Smooth muscle cell (in vitro differentiated cells): ENCODE data around the gene RFLNA. TPM values are rescaled to one million over a fixed set of nuclear protein-coding genes. Genes with fewer than 3 reads are reported as not detected.
A peak's percentile ranks its signal among the peaks of the same experiment; 100 is the strongest.

Source experiments
- DNase-seq: peaks from one replicate; lab custom pipeline; 2025; ENCODE audit not compliant: unreplicated experiment; lab: John Stamatoyannopoulos, UW
- H2AFZ ChIP-seq: fragments of 200-600 bp; sonication (generic); 2 replicates; pipeline ENCODE4 v1.6.0; 2016; ENCODE audit warnings: antibody characterized with exemption, low read depth, mild to moderate bottlenecking
- H3F3A ChIP-seq: fragments of 200-600 bp; sonication (generic); 2 replicates; pipeline ENCODE4 v1.6.0; 2017; ENCODE audit warnings: antibody characterized with exemption, low read depth
- H3K27ac ChIP-seq: fragments of 200-600 bp; sonication (generic); 2 replicates; pipeline ENCODE4 v1.5.1; 2016; ENCODE audit warnings: low read depth, mild to moderate bottlenecking
- H3K27me3 ChIP-seq: fragments of 200-600 bp; sonication (generic); 2 replicates; pipeline ENCODE4 v1.6.1; 2016; ENCODE audit warnings: low read depth, mild to moderate bottlenecking
- H3K36me3 ChIP-seq: fragments of 200-600 bp; sonication (generic); 2 replicates; pipeline ENCODE4 v1.5.1; 2016; ENCODE audit warnings: low read depth
- H3K4me1 ChIP-seq: fragments of 200-600 bp; sonication (generic); 2 replicates; pipeline ENCODE4 v1.5.1; 2016; ENCODE audit warnings: low read depth
- H3K4me2 ChIP-seq: fragments of 200-600 bp; sonication (generic); 2 replicates; pipeline ENCODE4 v1.6.0; 2016; ENCODE audit warnings: mild to moderate bottlenecking
- H3K4me3 ChIP-seq: fragments of 200-600 bp; sonication (generic); 2 replicates; pipeline ENCODE4 v1.5.1; 2016; ENCODE audit warnings: mild to moderate bottlenecking
- H3K79me2 ChIP-seq: fragments of 200-600 bp; sonication (generic); 2 replicates; pipeline ENCODE4 v1.6.0; 2016; ENCODE audit warnings: low read depth, mild to moderate bottlenecking
- H3K9ac ChIP-seq: fragments of 200-600 bp; sonication (generic); 2 replicates; pipeline ENCODE4 v1.6.0; 2016; ENCODE audit warnings: low read depth
- H3K9me3 ChIP-seq: fragments of 200-600 bp; sonication (generic); replicated peaks from 2 replicates; pipeline ENCODE4 v1.5.1; 2016; ENCODE audit warnings: low read depth
- H4K20me1 ChIP-seq: fragments of 200-600 bp; sonication (generic); 2 replicates; pipeline ENCODE4 v1.6.0; 2016; ENCODE audit warnings: low read depth
- WGBS: methylation state at CpG from one replicate; pipeline ENCODE4 v1.1.7; 2016; ENCODE audit warnings: low lambda C conversion rate; 5-methylcytosine and 5-hydroxymethylcytosine counted together
- polyA plus RNA-seq: library from polyadenylated mRNA; unstranded; fragments of >200 nt; fragmentation: Nextera tagmentation; extraction: Ambion mirVana; gene quantifications from 2 replicates; pipeline ENCODE4 v1.2.1, GENCODE V29; 2016
- total RNA-seq: library from RNA; depleted of rRNA; stranded (reverse); fragments of >200 nt; gene quantifications from 2 replicates; pipeline ENCODE4 v1.2.3, GENCODE V29; 2014
- TF ChIP-seq, protein P1 (sequence below): fragments of 200-600 bp; sonication (generic); IDR thresholded peaks from 2 replicates; pipeline ENCODE4 v1.5.1; 2017; ENCODE audit warnings: borderline replicate concordance, mild to moderate bottlenecking, antibody characterized with exemption; ENCODE audit not compliant: insufficient read depth, poor library complexity, severe bottlenecking

Gene RFLNA
- total and polyA plus RNA-seq, 2 experiments from 2014 or later = 30.2 to 51.5 TPM

DNA sequence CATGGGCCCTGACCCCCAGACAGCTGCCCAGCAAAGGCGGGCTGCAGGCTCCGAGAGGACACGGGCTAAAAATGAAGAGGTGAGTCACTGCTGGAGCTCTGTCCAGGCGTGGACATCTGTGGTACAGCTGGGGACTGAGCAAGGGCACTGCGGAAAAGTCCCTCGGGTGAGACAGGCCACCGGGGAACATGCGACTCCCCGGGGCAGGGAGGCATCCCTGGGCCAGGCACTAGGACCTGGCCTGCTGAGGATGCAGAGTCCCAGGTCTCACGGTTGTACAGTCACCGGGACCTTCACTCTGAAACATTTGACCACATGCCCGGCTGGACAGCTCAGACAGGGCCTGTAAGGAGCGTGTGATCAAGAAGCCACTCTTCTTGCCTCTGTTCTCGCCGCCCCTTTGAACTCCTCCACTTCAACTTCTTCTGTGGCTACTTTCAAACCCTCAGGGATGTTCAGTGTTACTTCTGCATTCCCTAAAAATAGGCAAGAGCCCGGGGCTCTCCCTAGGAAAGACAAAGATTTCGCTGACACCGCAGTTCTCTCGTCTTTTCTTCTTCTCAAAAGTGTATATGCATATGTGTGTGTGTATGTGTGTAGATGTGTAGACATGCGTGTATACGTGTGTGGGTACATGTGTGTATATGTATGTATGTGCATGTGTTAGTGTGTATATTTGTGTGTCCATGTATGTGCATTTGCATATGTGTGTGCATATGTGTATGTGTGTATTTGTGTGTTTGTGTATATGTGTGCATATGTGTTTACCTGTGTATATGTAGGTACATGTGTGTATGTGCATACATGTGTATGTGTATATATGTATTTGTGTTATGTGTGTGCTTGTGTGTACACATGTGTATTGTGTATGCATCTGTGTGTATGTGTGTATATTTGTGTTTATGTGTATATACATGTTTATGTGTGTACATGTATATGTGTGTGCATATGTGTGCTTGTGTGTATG lies 5.0 kb upstream of the RFLNA start:
- Histone ChIP-seq H3K27me3 (no peaks in the 10 kb centered on the region), H3K9ac (no peak overlapping the region), H2AFZ (no peak overlapping the region), H3K4me2 (peak overlapping the region; percentile 76), H4K20me1 (no peaks in the 10 kb centered on the region), H3K4me3 (peak overlapping the region; percentile 9), H3K36me3 (no peaks in the 10 kb centered on the region), H3K79me2 (no peaks in the 10 kb centered on the region), H3K4me1 (peaks cover 17% of the 10 kb centered on the region), H3K9me3 (no peaks in the 10 kb centered on the region), H3K27ac (peak overlapping the region; percentile 77), H3F3A (peaks cover 3% of the 10 kb centered on the region)
- DNase-seq = peak; percentile 36
- 45% methylated on average over 21 of the region's 21 CpGs for WGBS
- TF ChIP-seq, protein P1, sequence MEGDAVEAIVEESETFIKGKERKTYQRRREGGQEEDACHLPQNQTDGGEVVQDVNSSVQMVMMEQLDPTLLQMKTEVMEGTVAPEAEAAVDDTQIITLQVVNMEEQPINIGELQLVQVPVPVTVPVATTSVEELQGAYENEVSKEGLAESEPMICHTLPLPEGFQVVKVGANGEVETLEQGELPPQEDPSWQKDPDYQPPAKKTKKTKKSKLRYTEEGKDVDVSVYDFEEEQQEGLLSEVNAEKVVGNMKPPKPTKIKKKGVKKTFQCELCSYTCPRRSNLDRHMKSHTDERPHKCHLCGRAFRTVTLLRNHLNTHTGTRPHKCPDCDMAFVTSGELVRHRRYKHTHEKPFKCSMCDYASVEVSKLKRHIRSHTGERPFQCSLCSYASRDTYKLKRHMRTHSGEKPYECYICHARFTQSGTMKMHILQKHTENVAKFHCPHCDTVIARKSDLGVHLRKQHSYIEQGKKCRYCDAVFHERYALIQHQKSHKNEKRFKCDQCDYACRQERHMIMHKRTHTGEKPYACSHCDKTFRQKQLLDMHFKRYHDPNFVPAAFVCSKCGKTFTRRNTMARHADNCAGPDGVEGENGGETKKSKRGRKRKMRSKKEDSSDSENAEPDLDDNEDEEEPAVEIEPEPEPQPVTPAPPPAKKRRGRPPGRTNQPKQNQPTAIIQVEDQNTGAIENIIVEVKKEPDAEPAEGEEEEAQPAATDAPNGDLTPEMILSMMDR = no peak

DNA sequence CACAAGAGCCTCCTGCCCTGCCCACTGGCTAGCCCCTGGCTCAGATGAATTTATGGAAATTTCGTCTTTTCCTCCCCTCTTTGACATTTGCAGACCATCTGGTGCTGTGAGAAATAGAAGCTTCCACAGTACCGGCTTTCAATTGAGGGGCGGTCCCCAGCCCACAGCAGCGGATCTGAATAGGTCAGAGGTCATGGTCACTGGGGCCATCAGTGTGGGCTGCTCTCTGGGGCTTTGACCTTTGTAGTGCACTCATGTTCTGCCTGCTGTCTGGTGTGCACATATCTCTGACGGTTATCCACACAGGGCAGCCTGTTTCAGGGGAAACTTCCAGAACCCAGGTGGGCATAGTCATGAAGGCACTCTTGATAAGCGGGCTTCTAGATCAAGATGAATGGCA lies 2.5 kb upstream of the RFLNA start:
- peaks cover 10% of the 10 kb centered on the region for H3K27me3 ChIP-seq
- no peaks in the 10 kb centered on the region for H3K9me3 ChIP-seq
- H3K9ac ChIP-seq = no peak overlapping the region
- no peak overlapping the region for H3K27ac ChIP-seq
- 84% methylated on average over 6 of the region's 6 CpGs for WGBS
- H2AFZ ChIP-seq = no peak overlapping the region
- H3K4me3 ChIP-seq = no peak overlapping the region
- no peak for DNase-seq
- peaks cover 3% of the 10 kb centered on the region for H3F3A ChIP-seq
- TF ChIP-seq, protein P1 = no peak
- H3K4me2 ChIP-seq = no peak overlapping the region
- no peaks in the 10 kb centered on the region for H3K36me3 ChIP-seq
- H3K79me2 ChIP-seq = peaks cover 4% of the 10 kb centered on the region
- peaks cover 5% of the 10 kb centered on the region for H4K20me1 ChIP-seq
- H3K4me1 ChIP-seq = peaks cover 26% of the 10 kb centered on the region

DNA sequence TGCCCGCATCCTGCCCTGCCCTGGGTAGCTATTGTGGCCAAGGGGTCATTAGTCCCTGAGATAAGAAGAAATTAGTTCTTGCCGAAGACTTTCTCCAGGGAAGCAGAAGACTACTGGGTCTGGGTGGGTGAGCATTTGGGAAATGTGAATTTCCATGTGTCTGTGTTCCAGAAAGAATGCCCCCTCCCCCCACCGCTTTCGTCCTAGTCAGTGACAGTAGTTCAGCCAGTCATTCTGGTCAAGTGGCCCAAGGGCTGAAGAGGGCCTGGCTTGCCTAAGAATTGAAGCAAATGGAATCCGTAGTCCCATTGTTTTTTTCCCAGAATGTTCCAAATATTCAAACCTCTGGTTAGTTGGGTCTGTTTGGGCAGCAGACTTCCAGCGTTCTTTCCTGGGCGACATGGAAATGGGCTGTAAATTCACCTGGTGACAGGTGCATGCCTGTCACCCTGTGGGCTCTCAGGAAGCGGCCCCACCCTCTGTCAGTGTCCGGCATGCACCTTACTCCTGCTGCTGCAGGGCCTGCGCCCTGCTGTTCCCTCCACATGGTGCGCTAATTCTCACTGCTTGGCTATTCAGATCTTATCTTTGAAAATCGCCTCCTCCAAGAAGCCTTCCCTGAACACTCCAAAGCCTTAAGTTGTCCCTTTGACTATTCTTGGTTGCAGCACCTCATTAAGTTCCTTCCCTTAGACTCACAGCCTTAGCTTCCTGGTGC lies 1.4 kb upstream of the RFLNA start:
- H3K4me3 ChIP-seq = no peak overlapping the region
- H3K79me2 ChIP-seq = peaks cover 4% of the 10 kb centered on the region
- H3K9me3 ChIP-seq = no peaks in the 10 kb centered on the region
- H3K27ac ChIP-seq = no peak overlapping the region
- H3K27me3 ChIP-seq = peaks cover 11% of the 10 kb centered on the region
- no peak overlapping the region for H2AFZ ChIP-seq
- peaks cover 3% of the 10 kb centered on the region for H3F3A ChIP-seq
- no peak for DNase-seq
- H3K9ac ChIP-seq = no peak overlapping the region
- H3K36me3 ChIP-seq = no peaks in the 10 kb centered on the region
- H3K4me1 ChIP-seq = peaks cover 26% of the 10 kb centered on the region
- WGBS = 59% methylated on average over 12 of the region's 12 CpGs
- peaks cover 9% of the 10 kb centered on the region for H4K20me1 ChIP-seq
- TF ChIP-seq, protein P1 = no peak
- no peak overlapping the region for H3K4me2 ChIP-seq
